K562 (cell line): ENCODE measurements around the gene EEF1A1. TPM values are rescaled to one million over a fixed set of nuclear protein-coding genes. Genes with fewer than 3 reads are reported as not detected.

ENCODE experiments used
- CBX2 ChIP-seq: fragments of 200-600 bp; sonication (generic); IDR thresholded peaks from one replicate; pipeline ENCODE4 v1.6.1; 2012; ENCODE audit warnings: mild to moderate bottlenecking, low read length, inconsistent platforms; ENCODE audit not compliant: insufficient read depth, poor library complexity, severe bottlenecking
- CEBPB ChIP-seq: fragments of 450-650 bp; IDR thresholded peaks from 2 replicates; pipeline ENCODE4 v1.6.1; 2016; ENCODE audit warnings: missing genetic modification characterization, missing compliant biosample characterization
- ESRRB ChIP-seq: fragments of 250-450 bp; sonication (Bioruptor Pico); IDR thresholded peaks from 2 replicates; pipeline ENCODE4 v1.5.0; 2020; ENCODE audit warnings: mild to moderate bottlenecking, moderate library complexity, borderline replicate concordance
- FUS ChIP-seq: fragments of 200-400 bp; formaldehyde crosslinking; optimal IDR thresholded peaks from 2 replicates; pipeline ENCODE3; 2017; ENCODE audit warnings: low read depth, low read length
- JUNB ChIP-seq: fragments of 450-650 bp; formaldehyde crosslinking; conservative IDR thresholded peaks from 2 replicates; pipeline ENCODE4 v1.4.0; 2020; ENCODE audit warnings: mild to moderate bottlenecking
- LCOR ChIP-seq: sonication (generic); formaldehyde crosslinking; IDR thresholded peaks from 2 replicates; pipeline ENCODE4 v1.8.0; 2022; ENCODE audit warnings: mild to moderate bottlenecking, missing genetic modification reagents
- NFATC3 ChIP-seq: fragments of 450-650 bp; IDR thresholded peaks from 2 replicates; pipeline ENCODE4 v1.6.1; 2017; ENCODE audit warnings: mild to moderate bottlenecking
- NFE2 ChIP-seq: IDR thresholded peaks from 2 replicates; pipeline ENCODE4 v1.6.1; 2014; ENCODE audit warnings: antibody characterized with exemption, low read depth
- RFX7 ChIP-seq: fragments of 250-450 bp; sonication (Bioruptor Pico); IDR thresholded peaks from 2 replicates; pipeline ENCODE4 v1.5.1; 2021; ENCODE audit warnings: mild to moderate bottlenecking
- SMARCB1 ChIP-seq: IDR thresholded peaks from 2 replicates; pipeline ENCODE4 v1.6.1; 2011; ENCODE audit warnings: improper control_type of control experiment, low read depth; ENCODE audit not compliant: insufficient read length
- SOX6 ChIP-seq: fragments of 450-650 bp; IDR thresholded peaks from 2 replicates; pipeline ENCODE4 v1.6.1; 2014; ENCODE audit warnings: mild to moderate bottlenecking
- ZNF146 ChIP-seq: IDR thresholded peaks from one replicate; pipeline ENCODE4 v1.6.1; 2018; ENCODE audit warnings: missing compliant biosample characterization; ENCODE audit not compliant: unreplicated experiment
- ZNF436 ChIP-seq: fragments of 250-450, 450-650 bp; sonication (Bioruptor Pico); formaldehyde crosslinking; IDR thresholded peaks from 2 replicates; pipeline ENCODE4 v1.7.0; 2020; ENCODE audit warnings: mild to moderate bottlenecking
- ZNF584 ChIP-seq: fragments of 200-800 bp; sonication (Bioruptor generic); IDR thresholded peaks from 2 replicates; pipeline ENCODE4 v1.6.1; 2016; ENCODE audit warnings: low read depth, mild to moderate bottlenecking, missing genetic modification characterization, missing compliant biosample characterization
- ZNF76 ChIP-seq: fragments of 250-450 bp; sonication (Bioruptor Pico); IDR thresholded peaks from 2 replicates; pipeline ENCODE4 v1.4.0; 2020; ENCODE audit warnings: mild to moderate bottlenecking, moderate library complexity, borderline replicate concordance
- ZNF830 ChIP-seq: fragments of 250-450 bp; sonication (Bioruptor Pico); IDR thresholded peaks from 2 replicates; pipeline ENCODE4 v1.5.0; 2021; ENCODE audit warnings: mild to moderate bottlenecking
- polyA plus RNA-seq, 8 experiments: library from polyadenylated mRNA; depleted of rRNA in 4 of 8; stranded (reverse) in 5 of 8; unstranded in 3 of 8; fragments of >200 nt; fragmentation: Nextera tagmentation in 2 of 8; fragmentation: Illumina TruSeq in 1 of 8; extraction: Ambion mirVana in 2 of 8; extraction: Trizol in 1 of 8; gene quantifications; 2 replicates each; pipeline versions ENCODE4 v1.2.1 to v1.2.3, GENCODE V29; 2011 to 2014; ENCODE audit warnings: inconsistent platforms in 1 of 8, missing spikeins in 1 of 8
- total RNA-seq, 7 experiments: library from RNA; depleted of rRNA in 6 of 7; stranded (reverse); fragments of >200 nt in 6 of 7; fragmentation: Illumina TruSeq in 2 of 7; extraction: Trizol in 2 of 7; gene quantifications; 2 replicates each; pipeline versions ENCODE4 v1.2.1 to v1.2.3, GENCODE V29; 2011 to 2021; ENCODE audit warnings: low replicate concordance in 1 of 7
- TF ChIP-seq, protein P1 (sequence below): fragments of 250-450 bp; sonication (Bioruptor Pico); IDR thresholded peaks from 2 replicates; pipeline ENCODE4 v1.8.0; 2021; ENCODE audit warnings: moderate library complexity, mild to moderate bottlenecking, inconsistent platforms
- TF ChIP-seq, protein P2 (sequence below): fragments of 450-650 bp; IDR thresholded peaks from 2 replicates; pipeline ENCODE4 v1.6.1; 2016; ENCODE audit warnings: mild to moderate bottlenecking, moderate library complexity

Gene EEF1A1
- total and polyA plus RNA-seq, 9 of the 15 experiments (the other 6 are each of a cell fraction or from before 2014, with no cell fraction given): 6,453 to 17,323 (median 11,082) TPM

DNA sequence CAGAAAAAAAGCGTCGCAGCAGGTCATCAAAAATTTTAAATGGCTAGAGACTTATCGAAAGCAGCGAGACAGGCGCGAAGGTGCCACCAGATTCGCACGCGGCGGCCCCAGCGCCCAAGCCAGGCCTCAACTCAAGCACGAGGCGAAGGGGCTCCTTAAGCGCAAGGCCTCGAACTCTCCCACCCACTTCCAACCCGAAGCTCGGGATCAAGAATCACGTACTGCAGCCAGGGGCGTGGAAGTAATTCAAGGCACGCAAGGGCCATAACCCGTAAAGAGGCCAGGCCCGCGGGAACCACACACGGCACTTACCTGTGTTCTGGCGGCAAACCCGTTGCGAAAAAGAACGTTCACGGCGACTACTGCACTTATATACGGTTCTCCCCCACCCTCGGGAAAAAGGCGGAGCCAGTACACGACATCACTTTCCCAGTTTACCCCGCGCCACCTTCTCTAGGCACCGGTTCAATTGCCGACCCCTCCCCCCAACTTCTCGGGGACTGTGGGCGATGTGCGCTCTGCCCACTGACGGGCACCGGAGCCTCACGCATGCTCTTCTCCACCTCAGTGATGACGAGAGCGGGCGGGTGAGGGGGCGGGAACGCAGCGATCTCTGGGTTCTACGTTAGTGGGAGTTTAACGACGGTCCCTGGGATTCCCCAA lies at the start of gene EEF1A1 (continued):
- TF ChIP-seq FUS (no peak), ZNF436 (CRISPR knock-in tag) (peak; percentile 80; the same call in 1 of the 2 replicates), SMARCB1 (no peak), SOX6 (peak; percentile 41; the same call in 1 of the 2 replicates), JUNB (CRISPR knock-in tag) (0 out of 2 replicates have a peak, but pooled peaks have one; percentile 18), ZNF830 (CRISPR knock-in tag) (no peak), ESRRB (CRISPR knock-in tag) (no peak), CEBPB (tag) (peak; percentile 90), LCOR (CRISPR knock-in tag) (peak; percentile 95), ZNF76 (CRISPR knock-in tag) (peak; percentile 69; the same call in 1 of the 2 replicates), RFX7 (0 out of 2 replicates have a peak, but pooled peaks have one; percentile 16), NFE2 (no peak), ZNF584 (CRISPR knock-in tag) (no peak), NFATC3 (0 out of 2 replicates have a peak, but pooled peaks have one; percentile 74), ZNF146 (CRISPR knock-in tag) (no peak), CBX2 (no peak)
- TF ChIP-seq, protein P1, sequence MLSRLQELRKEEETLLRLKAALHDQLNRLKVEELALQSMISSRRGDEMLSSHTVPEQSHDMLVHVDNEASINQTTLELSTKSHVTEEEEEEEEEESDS (CRISPR knock-in tag): no peak
- TF ChIP-seq, protein P2, sequence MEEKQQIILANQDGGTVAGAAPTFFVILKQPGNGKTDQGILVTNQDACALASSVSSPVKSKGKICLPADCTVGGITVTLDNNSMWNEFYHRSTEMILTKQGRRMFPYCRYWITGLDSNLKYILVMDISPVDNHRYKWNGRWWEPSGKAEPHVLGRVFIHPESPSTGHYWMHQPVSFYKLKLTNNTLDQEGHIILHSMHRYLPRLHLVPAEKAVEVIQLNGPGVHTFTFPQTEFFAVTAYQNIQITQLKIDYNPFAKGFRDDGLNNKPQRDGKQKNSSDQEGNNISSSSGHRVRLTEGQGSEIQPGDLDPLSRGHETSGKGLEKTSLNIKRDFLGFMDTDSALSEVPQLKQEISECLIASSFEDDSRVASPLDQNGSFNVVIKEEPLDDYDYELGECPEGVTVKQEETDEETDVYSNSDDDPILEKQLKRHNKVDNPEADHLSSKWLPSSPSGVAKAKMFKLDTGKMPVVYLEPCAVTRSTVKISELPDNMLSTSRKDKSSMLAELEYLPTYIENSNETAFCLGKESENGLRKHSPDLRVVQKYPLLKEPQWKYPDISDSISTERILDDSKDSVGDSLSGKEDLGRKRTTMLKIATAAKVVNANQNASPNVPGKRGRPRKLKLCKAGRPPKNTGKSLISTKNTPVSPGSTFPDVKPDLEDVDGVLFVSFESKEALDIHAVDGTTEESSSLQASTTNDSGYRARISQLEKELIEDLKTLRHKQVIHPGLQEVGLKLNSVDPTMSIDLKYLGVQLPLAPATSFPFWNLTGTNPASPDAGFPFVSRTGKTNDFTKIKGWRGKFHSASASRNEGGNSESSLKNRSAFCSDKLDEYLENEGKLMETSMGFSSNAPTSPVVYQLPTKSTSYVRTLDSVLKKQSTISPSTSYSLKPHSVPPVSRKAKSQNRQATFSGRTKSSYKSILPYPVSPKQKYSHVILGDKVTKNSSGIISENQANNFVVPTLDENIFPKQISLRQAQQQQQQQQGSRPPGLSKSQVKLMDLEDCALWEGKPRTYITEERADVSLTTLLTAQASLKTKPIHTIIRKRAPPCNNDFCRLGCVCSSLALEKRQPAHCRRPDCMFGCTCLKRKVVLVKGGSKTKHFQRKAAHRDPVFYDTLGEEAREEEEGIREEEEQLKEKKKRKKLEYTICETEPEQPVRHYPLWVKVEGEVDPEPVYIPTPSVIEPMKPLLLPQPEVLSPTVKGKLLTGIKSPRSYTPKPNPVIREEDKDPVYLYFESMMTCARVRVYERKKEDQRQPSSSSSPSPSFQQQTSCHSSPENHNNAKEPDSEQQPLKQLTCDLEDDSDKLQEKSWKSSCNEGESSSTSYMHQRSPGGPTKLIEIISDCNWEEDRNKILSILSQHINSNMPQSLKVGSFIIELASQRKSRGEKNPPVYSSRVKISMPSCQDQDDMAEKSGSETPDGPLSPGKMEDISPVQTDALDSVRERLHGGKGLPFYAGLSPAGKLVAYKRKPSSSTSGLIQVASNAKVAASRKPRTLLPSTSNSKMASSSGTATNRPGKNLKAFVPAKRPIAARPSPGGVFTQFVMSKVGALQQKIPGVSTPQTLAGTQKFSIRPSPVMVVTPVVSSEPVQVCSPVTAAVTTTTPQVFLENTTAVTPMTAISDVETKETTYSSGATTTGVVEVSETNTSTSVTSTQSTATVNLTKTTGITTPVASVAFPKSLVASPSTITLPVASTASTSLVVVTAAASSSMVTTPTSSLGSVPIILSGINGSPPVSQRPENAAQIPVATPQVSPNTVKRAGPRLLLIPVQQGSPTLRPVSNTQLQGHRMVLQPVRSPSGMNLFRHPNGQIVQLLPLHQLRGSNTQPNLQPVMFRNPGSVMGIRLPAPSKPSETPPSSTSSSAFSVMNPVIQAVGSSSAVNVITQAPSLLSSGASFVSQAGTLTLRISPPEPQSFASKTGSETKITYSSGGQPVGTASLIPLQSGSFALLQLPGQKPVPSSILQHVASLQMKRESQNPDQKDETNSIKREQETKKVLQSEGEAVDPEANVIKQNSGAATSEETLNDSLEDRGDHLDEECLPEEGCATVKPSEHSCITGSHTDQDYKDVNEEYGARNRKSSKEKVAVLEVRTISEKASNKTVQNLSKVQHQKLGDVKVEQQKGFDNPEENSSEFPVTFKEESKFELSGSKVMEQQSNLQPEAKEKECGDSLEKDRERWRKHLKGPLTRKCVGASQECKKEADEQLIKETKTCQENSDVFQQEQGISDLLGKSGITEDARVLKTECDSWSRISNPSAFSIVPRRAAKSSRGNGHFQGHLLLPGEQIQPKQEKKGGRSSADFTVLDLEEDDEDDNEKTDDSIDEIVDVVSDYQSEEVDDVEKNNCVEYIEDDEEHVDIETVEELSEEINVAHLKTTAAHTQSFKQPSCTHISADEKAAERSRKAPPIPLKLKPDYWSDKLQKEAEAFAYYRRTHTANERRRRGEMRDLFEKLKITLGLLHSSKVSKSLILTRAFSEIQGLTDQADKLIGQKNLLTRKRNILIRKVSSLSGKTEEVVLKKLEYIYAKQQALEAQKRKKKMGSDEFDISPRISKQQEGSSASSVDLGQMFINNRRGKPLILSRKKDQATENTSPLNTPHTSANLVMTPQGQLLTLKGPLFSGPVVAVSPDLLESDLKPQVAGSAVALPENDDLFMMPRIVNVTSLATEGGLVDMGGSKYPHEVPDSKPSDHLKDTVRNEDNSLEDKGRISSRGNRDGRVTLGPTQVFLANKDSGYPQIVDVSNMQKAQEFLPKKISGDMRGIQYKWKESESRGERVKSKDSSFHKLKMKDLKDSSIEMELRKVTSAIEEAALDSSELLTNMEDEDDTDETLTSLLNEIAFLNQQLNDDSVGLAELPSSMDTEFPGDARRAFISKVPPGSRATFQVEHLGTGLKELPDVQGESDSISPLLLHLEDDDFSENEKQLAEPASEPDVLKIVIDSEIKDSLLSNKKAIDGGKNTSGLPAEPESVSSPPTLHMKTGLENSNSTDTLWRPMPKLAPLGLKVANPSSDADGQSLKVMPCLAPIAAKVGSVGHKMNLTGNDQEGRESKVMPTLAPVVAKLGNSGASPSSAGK: peak; percentile 94
